SK-N-SH treated with all-trans-retinoic acid at 6 μM for 48 hours (cell line): ENCODE results near the gene RASGRF2.

Experiments used
- ATAC-seq: fragments of 200-7000 bp; cut with Tn5 transposase; 3 replicates; pipeline ENCODE4 v1.9.1; 2020; ENCODE audit warnings: mild to moderate bottlenecking, moderate library complexity
- ARNTL ChIP-seq: fragments of 450-650 bp; formaldehyde crosslinking; IDR thresholded peaks from 2 replicates; pipeline ENCODE4 v1.5.0; 2020; ENCODE audit warnings: low read depth, mild to moderate bottlenecking, moderate library complexity, borderline replicate concordance
- BACH2 ChIP-seq: fragments of 250-450 bp; sonication (Bioruptor Pico); IDR thresholded peaks from 2 replicates; pipeline ENCODE4 v1.9.0; 2021; ENCODE audit warnings: mild to moderate bottlenecking, borderline replicate concordance
- CSDC2 ChIP-seq: fragments of 250-450 bp; sonication (Bioruptor Pico); IDR thresholded peaks from 2 replicates; pipeline ENCODE4 v1.5.0; 2020; ENCODE audit warnings: mild to moderate bottlenecking, moderate library complexity
- ESRRG ChIP-seq: fragments of 250-450 bp; sonication (Bioruptor Pico); IDR thresholded peaks from 2 replicates; pipeline ENCODE4 v1.6.1; 2021; ENCODE audit warnings: mild to moderate bottlenecking
- GLIS3 ChIP-seq: fragments of 250-450 bp; sonication (Bioruptor Pico); IDR thresholded peaks from 2 replicates; pipeline ENCODE4 v1.5.0; 2020; ENCODE audit warnings: mild to moderate bottlenecking, moderate library complexity
- ISL1 ChIP-seq: fragments of 250-450 bp; sonication (Bioruptor Pico); IDR thresholded peaks from 2 replicates; pipeline ENCODE4 v2.1.2; 2022; ENCODE audit warnings: mild to moderate bottlenecking, moderate library complexity
- OSR1 ChIP-seq: fragments of 250-450 bp; sonication (Bioruptor Pico); IDR thresholded peaks from 2 replicates; pipeline ENCODE4 v1.8.0; 2022; ENCODE audit warnings: moderate library complexity, mild to moderate bottlenecking, inconsistent platforms
- RARB ChIP-seq: fragments of 250-450 bp; sonication (Bioruptor Pico); IDR thresholded peaks from 2 replicates; pipeline ENCODE4 v1.8.0; 2021; ENCODE audit warnings: mild to moderate bottlenecking, moderate library complexity
- SNAI2 ChIP-seq: fragments of 250-450 bp; sonication (Bioruptor Pico); IDR thresholded peaks from 2 replicates; pipeline ENCODE4 v1.5.0; 2020; ENCODE audit warnings: mild to moderate bottlenecking, moderate library complexity
- TCF4 ChIP-seq: fragments of 250-450 bp; sonication (Bioruptor Pico); IDR thresholded peaks from 2 replicates; pipeline ENCODE4 v1.8.0; 2021; ENCODE audit warnings: mild to moderate bottlenecking, moderate library complexity, borderline replicate concordance
- TOX ChIP-seq: fragments of 250-450 bp; sonication (Bioruptor Pico); IDR thresholded peaks from 2 replicates; pipeline ENCODE4 v1.8.0; 2021; ENCODE audit warnings: mild to moderate bottlenecking, moderate library complexity, borderline replicate concordance
- ZC3H10 ChIP-seq: fragments of 250-450 bp; sonication (Bioruptor Pico); IDR thresholded peaks from 2 replicates; pipeline ENCODE4 v1.5.1; 2021; ENCODE audit warnings: mild to moderate bottlenecking, moderate library complexity
- ZFP3 ChIP-seq: fragments of 250-450 bp; sonication (Bioruptor Pico); IDR thresholded peaks from 2 replicates; pipeline ENCODE4 v1.5.0; 2020; ENCODE audit warnings: mild to moderate bottlenecking, moderate library complexity
- ZFP30 ChIP-seq: fragments of 450-650 bp; formaldehyde crosslinking; IDR thresholded peaks from 2 replicates; pipeline ENCODE4 v1.5.0; 2022; ENCODE audit warnings: mild to moderate bottlenecking, moderate library complexity
- ZNF565 ChIP-seq: fragments of 450-650 bp; formaldehyde crosslinking; conservative IDR thresholded peaks from 2 replicates; pipeline ENCODE4 v1.5.0; 2020; ENCODE audit warnings: low read depth, mild to moderate bottlenecking, moderate library complexity
- ZNF70 ChIP-seq: fragments of 450-650 bp; formaldehyde crosslinking; IDR thresholded peaks from 2 replicates; pipeline ENCODE4 v1.5.0; 2020; ENCODE audit warnings: mild to moderate bottlenecking, moderate library complexity
- ZNF8 ChIP-seq: fragments of 450-650 bp; formaldehyde crosslinking; IDR thresholded peaks from 2 replicates; pipeline ENCODE4 v1.5.0; 2020; ENCODE audit warnings: mild to moderate bottlenecking, moderate library complexity
- TF ChIP-seq, protein P1 (sequence below): fragments of 250-450 bp; sonication (Bioruptor Pico); IDR thresholded peaks from 2 replicates; pipeline ENCODE4 v1.5.1; 2020; ENCODE audit warnings: low read depth, mild to moderate bottlenecking, moderate library complexity
- TF ChIP-seq, protein P2 (sequence below): fragments of 250-450 bp; sonication (Bioruptor Pico); IDR thresholded peaks from 2 replicates; pipeline ENCODE4 v1.5.1; 2021; ENCODE audit warnings: mild to moderate bottlenecking, moderate library complexity
- TF ChIP-seq, protein P3 (sequence below): fragments of 250-450 bp; sonication (Bioruptor Pico); IDR thresholded peaks from 2 replicates; pipeline ENCODE4 v1.8.0; 2021; ENCODE audit warnings: low read depth, mild to moderate bottlenecking, moderate library complexity, borderline replicate concordance
- TF ChIP-seq, protein P4 (sequence below): fragments of 250-450 bp; sonication (Bioruptor Pico); IDR thresholded peaks from 2 replicates; pipeline ENCODE4 v1.5.0; 2020; ENCODE audit warnings: mild to moderate bottlenecking, moderate library complexity

Gene RASGRF2

DNA sequence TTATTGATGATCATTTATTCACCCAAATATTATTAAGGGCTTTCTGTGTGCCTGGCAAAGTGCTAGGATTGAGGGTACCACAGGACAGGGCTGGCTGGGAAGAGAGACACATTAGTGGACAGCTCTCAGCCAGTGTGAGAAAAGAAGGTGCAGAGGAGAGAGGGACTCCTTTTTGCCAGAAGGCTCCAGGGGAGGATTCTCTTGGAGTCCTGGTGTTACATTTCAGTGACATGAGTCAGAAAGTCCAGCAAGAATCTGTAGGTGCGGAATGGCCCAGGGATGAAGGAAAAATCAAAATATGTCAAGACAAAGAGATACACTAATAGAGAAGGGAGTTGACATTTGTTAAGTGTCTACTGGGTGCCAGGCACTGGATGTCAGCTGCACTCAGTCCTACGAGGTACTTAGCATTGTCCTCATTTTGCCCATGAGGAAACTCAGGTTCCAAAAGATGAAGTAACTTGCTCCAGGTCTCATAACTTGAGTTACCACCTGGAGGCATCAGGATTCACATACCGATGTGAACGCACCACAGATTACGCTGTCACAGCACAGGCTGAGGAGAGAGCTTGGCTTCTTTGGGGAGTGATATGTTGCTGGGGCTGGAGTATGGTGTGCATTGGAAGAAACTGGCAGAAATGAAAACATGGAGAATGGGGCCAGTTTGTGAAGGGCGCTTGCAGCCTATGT is 60.5 kb downstream of the RASGRF2 start:
- TF ChIP-seq TCF4 (CRISPR knock-in tag) (no peak), ZC3H10 (CRISPR knock-in tag) (no peak)
- no peak for ATAC-seq

DNA sequence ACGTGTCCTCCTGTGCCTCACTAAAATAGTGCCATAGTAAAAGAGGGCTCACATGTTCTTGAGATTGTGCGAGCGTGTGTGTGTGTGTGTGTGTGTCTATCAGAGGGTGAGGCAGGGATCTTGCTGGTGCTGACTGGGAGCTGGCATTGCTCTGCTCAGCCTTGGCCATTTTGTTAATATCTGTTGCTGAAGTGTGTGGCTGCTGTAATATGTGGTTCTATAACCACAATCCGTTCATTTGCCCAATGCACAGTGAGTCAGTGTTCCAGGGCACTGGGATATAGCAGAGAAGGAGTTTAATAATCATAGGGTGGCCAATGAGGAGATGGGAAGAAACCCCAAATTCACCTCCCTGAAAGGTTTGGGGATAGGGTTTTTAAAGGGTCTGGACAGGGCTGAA is 61.3 kb downstream of the RASGRF2 start:
- ATAC-seq = no peak
- TF ChIP-seq BACH2 (CRISPR knock-in tag) = no peak
- TF ChIP-seq OSR1 (CRISPR knock-in tag) = no peak
- no peak for TF ChIP-seq ZNF70 (CRISPR knock-in tag)
- TF ChIP-seq ISL1 (CRISPR knock-in tag) = no peak
- no peak for TF ChIP-seq GLIS3 (CRISPR knock-in tag)
- no peak for TF ChIP-seq ZNF565 (CRISPR knock-in tag)
- TF ChIP-seq, protein P1, sequence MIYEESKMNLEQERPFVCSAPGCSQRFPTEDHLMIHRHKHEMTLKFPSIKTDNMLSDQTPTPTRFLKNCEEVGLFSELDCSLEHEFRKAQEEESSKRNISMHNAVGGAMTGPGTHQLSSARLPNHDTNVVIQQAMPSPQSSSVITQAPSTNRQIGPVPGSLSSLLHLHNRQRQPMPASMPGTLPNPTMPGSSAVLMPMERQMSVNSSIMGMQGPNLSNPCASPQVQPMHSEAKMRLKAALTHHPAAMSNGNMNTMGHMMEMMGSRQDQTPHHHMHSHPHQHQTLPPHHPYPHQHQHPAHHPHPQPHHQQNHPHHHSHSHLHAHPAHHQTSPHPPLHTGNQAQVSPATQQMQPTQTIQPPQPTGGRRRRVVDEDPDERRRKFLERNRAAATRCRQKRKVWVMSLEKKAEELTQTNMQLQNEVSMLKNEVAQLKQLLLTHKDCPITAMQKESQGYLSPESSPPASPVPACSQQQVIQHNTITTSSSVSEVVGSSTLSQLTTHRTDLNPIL (CRISPR knock-in tag) = no peak
- no peak for TF ChIP-seq RARB (CRISPR knock-in tag)
- TF ChIP-seq, protein P2, sequence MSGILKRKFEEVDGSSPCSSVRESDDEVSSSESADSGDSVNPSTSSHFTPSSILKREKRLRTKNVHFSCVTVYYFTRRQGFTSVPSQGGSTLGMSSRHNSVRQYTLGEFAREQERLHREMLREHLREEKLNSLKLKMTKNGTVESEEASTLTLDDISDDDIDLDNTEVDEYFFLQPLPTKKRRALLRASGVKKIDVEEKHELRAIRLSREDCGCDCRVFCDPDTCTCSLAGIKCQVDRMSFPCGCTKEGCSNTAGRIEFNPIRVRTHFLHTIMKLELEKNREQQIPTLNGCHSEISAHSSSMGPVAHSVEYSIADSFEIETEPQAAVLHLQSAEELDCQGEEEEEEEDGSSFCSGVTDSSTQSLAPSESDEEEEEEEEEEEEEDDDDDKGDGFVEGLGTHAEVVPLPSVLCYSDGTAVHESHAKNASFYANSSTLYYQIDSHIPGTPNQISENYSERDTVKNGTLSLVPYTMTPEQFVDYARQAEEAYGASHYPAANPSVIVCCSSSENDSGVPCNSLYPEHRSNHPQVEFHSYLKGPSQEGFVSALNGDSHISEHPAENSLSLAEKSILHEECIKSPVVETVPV (CRISPR knock-in tag) = no peak
- no peak for TF ChIP-seq ZFP3 (CRISPR knock-in tag)
- TF ChIP-seq, protein P3, sequence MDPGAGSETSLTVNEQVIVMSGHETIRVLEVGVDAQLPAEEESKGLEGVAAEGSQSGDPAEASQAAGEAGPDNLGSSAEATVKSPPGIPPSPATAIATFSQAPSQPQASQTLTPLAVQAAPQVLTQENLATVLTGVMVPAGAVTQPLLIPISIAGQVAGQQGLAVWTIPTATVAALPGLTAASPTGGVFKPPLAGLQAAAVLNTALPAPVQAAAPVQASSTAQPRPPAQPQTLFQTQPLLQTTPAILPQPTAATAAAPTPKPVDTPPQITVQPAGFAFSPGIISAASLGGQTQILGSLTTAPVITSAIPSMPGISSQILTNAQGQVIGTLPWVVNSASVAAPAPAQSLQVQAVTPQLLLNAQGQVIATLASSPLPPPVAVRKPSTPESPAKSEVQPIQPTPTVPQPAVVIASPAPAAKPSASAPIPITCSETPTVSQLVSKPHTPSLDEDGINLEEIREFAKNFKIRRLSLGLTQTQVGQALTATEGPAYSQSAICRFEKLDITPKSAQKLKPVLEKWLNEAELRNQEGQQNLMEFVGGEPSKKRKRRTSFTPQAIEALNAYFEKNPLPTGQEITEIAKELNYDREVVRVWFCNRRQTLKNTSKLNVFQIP = no peak
- TF ChIP-seq, protein P4, sequence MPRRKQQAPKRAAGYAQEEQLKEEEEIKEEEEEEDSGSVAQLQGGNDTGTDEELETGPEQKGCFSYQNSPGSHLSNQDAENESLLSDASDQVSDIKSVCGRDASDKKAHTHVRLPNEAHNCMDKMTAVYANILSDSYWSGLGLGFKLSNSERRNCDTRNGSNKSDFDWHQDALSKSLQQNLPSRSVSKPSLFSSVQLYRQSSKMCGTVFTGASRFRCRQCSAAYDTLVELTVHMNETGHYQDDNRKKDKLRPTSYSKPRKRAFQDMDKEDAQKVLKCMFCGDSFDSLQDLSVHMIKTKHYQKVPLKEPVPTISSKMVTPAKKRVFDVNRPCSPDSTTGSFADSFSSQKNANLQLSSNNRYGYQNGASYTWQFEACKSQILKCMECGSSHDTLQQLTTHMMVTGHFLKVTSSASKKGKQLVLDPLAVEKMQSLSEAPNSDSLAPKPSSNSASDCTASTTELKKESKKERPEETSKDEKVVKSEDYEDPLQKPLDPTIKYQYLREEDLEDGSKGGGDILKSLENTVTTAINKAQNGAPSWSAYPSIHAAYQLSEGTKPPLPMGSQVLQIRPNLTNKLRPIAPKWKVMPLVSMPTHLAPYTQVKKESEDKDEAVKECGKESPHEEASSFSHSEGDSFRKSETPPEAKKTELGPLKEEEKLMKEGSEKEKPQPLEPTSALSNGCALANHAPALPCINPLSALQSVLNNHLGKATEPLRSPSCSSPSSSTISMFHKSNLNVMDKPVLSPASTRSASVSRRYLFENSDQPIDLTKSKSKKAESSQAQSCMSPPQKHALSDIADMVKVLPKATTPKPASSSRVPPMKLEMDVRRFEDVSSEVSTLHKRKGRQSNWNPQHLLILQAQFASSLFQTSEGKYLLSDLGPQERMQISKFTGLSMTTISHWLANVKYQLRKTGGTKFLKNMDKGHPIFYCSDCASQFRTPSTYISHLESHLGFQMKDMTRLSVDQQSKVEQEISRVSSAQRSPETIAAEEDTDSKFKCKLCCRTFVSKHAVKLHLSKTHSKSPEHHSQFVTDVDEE (CRISPR knock-in tag) = no peak
- no peak for TF ChIP-seq ZC3H10 (CRISPR knock-in tag)
- TF ChIP-seq ARNTL = no peak
- TF ChIP-seq CSDC2 (CRISPR knock-in tag) = no peak

DNA sequence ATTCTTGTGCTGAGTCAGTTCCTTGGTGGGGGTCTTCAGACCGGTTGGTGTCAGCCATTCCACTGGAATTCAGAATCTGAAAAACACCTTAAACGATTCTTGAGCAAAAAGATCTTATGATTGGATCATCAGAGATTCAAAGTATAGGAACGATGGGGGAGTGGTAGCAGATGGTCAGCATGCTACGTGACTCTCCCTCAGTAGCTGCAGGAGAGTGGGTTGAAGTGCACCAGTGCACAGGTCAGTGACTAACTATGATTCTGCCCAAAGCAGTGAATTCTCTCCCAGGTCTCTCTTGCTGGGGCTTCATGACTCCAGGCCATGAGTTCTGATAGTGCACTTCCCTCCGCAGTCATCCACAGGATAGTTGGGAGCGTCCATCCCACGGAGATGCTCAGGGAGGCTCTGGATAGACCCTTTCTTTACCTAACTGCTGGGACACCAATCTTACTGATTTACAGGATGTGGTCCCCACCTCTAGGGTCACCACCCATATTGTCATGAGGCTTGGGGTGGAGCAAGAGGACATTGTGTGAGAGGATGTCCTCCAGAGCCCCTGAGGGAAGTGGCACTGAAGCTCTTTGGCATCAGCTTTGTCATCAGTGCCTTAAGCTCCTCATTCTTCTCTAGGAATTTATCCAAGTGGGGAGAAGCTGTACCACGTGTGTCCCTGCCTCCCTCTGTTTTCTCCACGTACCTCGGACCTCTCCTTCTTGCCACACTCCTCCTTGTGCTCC is 62.0 kb downstream of the RASGRF2 start:
- ATAC-seq = no peak
- TF ChIP-seq SNAI2 (CRISPR knock-in tag) = no peak
- no peak for TF ChIP-seq OSR1 (CRISPR knock-in tag)
- TF ChIP-seq ESRRG (CRISPR knock-in tag) = no peak
- no peak for TF ChIP-seq TOX
- TF ChIP-seq ZNF8 (CRISPR knock-in tag) = no peak
- TF ChIP-seq, protein P1 (CRISPR knock-in tag) = no peak
- TF ChIP-seq ZFP30 = no peak
- TF ChIP-seq ZNF70 (CRISPR knock-in tag) = no peak
- TF ChIP-seq, protein P3 = no peak
